ENCODE measurements around the gene FBXW7.

FBXW7 gene

GRCh38 chr4:152540941-152541340 lies 5.0 kb upstream of the FBXW7 start:
- DNase-seq: no peak

- no peak for DNase-seq
Measured at GRCh38 chr4:152540293-152540674, 4.4 kb upstream of the FBXW7 start.

DNA sequence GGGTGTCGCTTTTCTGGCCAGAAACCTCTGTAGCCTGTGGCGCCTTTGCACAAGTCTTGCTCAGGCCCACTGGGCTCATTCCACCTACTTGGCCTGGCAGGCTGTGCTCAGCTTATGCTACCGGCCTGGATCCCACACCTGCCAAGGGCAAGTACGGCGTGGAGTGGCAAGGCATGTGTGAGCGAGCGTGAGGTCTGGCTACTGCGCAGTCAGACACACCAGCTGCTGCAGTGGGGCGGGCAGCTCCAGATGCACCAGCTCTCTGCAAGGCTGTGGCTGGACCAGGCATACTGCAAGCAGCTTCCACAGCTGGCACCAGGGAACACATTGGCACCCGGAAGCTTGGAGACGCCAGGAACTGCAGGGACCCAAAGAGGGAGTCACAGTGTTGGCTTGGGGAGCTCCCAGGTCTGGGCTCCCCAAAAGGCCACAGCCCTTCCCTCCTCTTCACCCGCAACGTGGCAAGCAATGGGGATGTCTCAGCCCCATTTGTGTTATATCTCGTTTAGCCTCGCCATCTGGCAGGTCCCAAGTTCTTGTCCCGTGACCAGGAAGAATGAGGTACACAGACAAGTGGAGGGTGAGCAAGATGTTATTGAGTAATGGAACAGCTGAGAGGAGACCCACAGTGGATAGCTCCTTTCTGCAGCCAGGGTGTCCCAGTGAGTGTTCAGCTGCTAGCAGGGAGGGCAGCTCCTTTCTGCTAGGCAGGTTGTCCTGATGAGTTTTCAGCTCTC lies 3.8 kb upstream of the FBXW7 start:
- DNase-seq: no peak

- DNase-seq: no peak
Measured at GRCh38 chr4:152537881-152538280, 2.0 kb upstream of the FBXW7 start.

DNA sequence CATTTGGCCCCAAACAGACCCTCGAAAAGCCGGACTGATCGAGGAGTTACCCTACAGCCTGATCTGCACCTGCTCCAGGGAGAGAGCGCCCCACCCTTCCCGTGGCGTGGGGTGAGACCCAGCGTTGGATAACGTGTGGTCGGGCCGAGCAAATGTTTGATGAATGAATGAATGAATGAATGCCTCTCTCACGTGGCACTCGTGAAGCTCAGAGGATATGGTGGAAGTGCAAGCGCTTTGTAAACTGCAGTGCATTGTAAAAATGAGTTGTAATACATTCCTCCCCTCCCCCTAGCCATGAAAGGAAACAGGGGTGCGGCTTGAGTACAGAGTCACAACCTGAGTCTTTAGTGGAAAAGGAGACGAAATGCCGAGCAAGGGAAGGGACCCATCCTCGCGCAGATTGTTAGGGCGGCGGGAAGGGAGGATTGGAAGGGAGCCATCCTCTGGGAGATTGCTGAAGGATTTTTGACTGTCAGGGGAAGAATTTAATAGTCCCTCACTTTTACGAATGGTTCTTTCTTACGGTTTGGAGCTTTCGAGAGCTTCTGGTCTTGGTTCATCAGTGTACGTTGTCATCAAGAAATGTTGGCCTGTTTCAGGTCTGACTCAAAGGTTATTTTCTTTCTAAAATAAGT lies 772 bp upstream of the FBXW7 start:
- peak; percentile 53 for DNase-seq

GRCh38 chr4:152535360-152535902 lies 461 bp downstream of the FBXW7 start:
- peak; percentile 18 for DNase-seq

GRCh38 chr4:152534541-152535359 lies 1.1 kb downstream of the FBXW7 start:
- peak; percentile 41 for DNase-seq

DNA sequence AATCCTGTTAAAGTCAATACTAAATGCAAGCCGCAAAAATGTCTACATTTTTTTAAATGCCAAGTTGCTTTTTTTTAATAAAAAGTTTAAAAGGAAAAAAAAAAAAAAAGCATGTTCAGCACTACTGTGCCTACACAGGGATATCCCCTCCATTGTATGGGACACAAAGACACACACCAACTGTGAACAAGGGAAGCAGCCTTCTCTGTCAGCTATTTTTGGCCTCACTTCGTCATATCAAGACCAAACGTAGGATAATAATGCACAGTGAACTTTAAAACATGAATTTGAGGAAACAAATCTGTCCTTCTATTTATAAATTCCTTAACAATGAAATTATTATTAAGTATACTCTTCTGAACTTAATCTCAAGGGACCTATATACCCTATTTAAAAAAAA lies 4.4 kb downstream of the FBXW7 start:
- no peak for DNase-seq

GRCh38 chr4:152530600-152530999 lies 5.3 kb downstream of the FBXW7 start:
- DNase-seq: no peak

- no peak for DNase-seq
Measured at GRCh38 chr4:152529880-152530279, 6.0 kb downstream of the FBXW7 start.

- DNase-seq: no peak
Measured at GRCh38 chr4:152528060-152528459, 7.8 kb downstream of the FBXW7 start.

GRCh38 chr4:152525878-152526277 lies 10.0 kb downstream of the FBXW7 start:
- DNase-seq: no peak

DNA sequence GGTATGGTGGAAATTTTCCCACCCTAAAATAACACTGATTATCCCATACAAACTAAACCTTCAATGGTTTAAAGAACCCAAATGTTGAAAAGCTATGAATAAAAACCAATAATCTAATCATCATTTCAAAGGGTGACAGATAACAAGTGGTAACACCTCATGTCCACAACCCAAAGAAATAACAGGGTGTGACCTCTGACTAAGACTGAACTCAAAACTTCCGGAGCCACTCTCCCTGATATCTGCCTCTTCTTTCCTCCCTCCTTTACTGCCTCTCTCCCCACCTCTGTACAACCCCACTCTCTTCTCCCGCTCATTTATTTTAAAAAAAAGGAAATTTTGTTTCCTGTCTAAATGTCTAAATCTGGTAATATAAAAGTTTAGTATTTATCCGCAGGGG lies 11.5 kb downstream of the FBXW7 start:
- DNase-seq: no peak

GRCh38 chr4:152523731-152524130 lies 12.2 kb downstream of the FBXW7 start:
- no peak for DNase-seq

DNA sequence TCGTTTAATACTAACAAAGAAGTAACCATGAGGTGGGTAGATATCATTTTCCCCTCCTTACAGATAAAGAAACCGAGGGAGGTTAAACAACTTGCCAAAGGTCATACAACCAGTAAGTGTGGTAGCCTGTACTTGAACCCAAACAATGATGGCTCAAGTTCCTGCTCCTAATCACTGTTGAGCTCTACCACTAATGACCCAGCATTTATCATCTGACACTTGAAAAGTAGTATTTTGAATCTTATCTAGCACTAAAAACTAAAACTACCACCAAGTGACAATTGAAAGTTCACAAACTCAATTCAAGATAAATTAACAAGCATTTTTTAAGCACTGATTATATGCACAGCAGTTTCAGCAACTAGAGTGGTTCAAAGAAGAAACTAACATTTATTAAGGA lies 13.1 kb downstream of the FBXW7 start:
- DNase-seq: no peak

- DNase-seq: no peak
Measured at GRCh38 chr4:152522245-152522644, 13.6 kb downstream of the FBXW7 start.

DNA sequence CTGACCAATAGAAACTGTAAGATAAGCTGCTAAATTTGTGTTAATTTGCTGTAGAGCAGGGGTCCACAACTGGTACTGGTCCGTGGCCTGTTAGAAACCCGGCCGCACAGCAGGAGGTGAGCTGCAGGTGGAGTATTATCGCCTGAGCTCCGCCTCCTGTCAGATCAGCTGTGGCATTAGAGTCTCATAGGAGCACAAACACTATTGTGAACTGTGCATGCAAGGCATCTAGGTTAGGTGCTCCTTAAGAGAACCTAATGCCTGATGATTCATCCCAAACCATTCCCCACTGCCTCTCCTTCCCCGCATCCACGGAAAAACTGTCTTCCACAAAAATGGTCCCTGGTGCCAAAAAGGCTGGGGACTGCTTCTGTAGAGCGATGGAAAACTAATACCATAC lies 19.7 kb downstream of the FBXW7 start:
- no peak for DNase-seq

GRCh38 chr4:152515678-152516077 lies 20.2 kb downstream of the FBXW7 start:
- no peak for DNase-seq

GRCh38 chr4:152514356-152514755 lies 21.5 kb downstream of the FBXW7 start:
- no peak for DNase-seq

DNA sequence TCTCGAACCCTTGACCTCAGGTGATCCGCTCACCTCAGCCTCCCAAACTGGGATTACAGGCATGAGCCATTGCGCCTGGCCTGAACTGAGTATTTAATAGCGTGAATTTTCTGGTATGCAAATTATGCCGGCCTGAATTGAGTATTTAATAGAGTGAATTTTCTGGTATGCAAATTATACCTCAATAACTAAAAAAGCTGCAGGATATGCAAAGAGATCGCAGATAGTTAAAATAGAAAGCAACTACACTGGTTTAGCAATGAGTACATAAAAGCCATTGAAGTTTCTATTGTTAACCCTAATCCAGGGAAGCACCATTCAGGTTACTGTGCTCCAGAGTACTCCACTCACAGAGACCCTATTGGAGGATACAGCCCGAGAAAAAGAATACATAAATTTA lies 22.8 kb downstream of the FBXW7 start:
- no peak for DNase-seq

DNA sequence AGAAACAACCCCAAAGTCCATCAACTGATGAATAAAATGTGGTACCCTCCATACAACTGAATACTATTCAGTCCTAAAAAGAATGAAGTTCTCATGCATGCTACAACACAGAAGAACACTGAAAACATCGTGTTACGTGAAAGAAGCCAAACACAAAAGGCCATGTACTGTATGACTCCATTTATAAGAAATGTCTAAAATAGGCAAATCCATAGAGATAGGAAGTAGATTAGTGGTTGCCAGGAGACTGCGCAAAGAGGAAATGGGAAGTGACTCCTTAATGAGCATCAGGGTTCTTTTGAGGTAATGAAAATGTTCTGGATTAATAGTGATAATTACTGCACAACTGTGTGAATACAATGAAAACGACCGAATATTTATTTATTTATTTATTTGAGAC lies 23.4 kb downstream of the FBXW7 start:
- DNase-seq: no peak

DNA sequence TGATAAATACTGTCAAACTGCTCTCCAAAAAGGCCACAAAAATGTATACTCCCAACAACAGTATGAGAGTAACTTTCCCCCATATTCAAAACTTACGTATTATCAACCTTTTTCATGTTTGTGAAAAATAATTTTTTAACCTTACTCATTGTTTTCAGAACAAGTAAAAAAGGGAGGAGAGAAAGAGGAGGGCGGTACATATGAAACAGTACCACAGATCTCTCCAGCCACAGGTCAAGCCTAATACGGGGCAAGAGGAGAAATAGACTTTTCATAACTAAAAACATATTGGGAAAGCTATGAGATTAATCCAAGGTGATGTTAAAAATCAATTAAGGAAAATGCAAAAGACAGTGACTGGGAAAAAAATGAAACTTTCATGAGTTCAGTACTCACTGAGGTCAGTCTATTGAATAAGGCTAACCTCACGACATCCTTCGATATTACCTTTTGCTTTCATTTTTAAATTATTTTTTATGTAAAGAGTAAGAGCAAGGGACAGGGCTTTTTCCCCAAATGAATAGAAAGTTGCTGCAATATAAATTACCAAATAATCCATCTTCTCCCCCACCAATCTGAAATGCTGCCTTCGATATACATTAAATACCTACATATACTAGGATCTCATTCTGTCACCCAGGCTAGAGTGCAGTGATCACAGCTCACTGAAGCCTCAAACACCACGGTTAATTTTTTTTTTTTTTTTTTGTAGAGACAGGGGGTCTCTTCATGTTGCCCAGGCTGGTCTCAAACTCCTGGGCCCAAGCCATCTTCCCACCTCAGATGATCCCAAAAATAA lies 25.3 kb downstream of the FBXW7 start:
- DNase-seq: no peak

Measured in activated CD4-positive, alpha-beta T cell treated with anti-CD3 and anti-CD28 coated beads for 1 hour (primary cell).